Endometrial microvascular endothelial cells (primary cell): ENCODE measurements around the gene EOLA1. TPM values are rescaled to one million over a fixed set of nuclear protein-coding genes. Genes with fewer than 3 reads are reported as not detected.
"Not testable (repeated sequence)": the region's sequence is repeated elsewhere in the genome, so short reads cannot be mapped to it uniquely, and the experiment has no call there.

ENCODE experiments used
- in situ Hi-C: cut with HindIII; loops from 2 replicates; pipeline ENCODE4 v1.10.0; 2017; ENCODE audit warnings: low sequenced_read_pairs, low pct_unique_long_range_greater_than_20kb; ENCODE audit errors: inconsistent ontology term
- total RNA-seq: library from RNA; depleted of rRNA; stranded (reverse); fragments of >200 nt; gene quantifications from one replicate; pipeline ENCODE4 v1.2.3, GENCODE V29; 2015; ENCODE audit errors: inconsistent ontology term

Gene EOLA1
- total RNA-seq, 1 donor from 2014 or later: 5.7 TPM

- in situ Hi-C loops: no loop called here
Measured at GRCh38 chrX:149511081-149511480, 29.7 kb upstream of the EOLA1 start.

- in situ Hi-C loops: no loop called here
Measured at GRCh38 chrX:149512225-149512885, 28.5 kb upstream of the EOLA1 start.

GRCh38 chrX:149513825-149514428 is 26.9 kb upstream of the EOLA1 start:
- in situ Hi-C loops: no loop called here

- in situ Hi-C loops: no loop called here
Measured at GRCh38 chrX:149515954-149516602, 24.7 kb upstream of the EOLA1 start.

GRCh38 chrX:149516604-149517003 is 24.2 kb upstream of the EOLA1 start:
- in situ Hi-C loops: no loop called here

- in situ Hi-C loops: no loop called here
Measured at GRCh38 chrX:149517308-149517707, 23.5 kb upstream of the EOLA1 start.

- in situ Hi-C loops: no loop called here
Measured at GRCh38 chrX:149518236-149518635, 22.6 kb upstream of the EOLA1 start.

- in situ Hi-C loops: not testable (repeated sequence)
Measured at GRCh38 chrX:149520636-149521277, 20.1 kb upstream of the EOLA1 start.

- in situ Hi-C loops: no loop called here
Measured at GRCh38 chrX:149521438-149521837, 19.4 kb upstream of the EOLA1 start.

- in situ Hi-C loops: no loop called here
Measured at GRCh38 chrX:149522916-149523315, 17.9 kb upstream of the EOLA1 start.

- in situ Hi-C loops: not testable (repeated sequence)
Measured at GRCh38 chrX:149525389-149525788, 15.4 kb upstream of the EOLA1 start.

- in situ Hi-C loops: not testable (repeated sequence)
Measured at GRCh38 chrX:149525903-149526302, 14.9 kb upstream of the EOLA1 start.

- in situ Hi-C loops: not testable (repeated sequence)
Measured at GRCh38 chrX:149526318-149527033, 14.3 kb upstream of the EOLA1 start.

GRCh38 chrX:149527705-149528104 is 13.1 kb upstream of the EOLA1 start:
- in situ Hi-C loops: no loop called here

GRCh38 chrX:149528381-149528780 is 12.4 kb upstream of the EOLA1 start:
- in situ Hi-C loops: no loop called here

- in situ Hi-C loops: no loop called here
Measured at GRCh38 chrX:149531599-149531998, 9.2 kb upstream of the EOLA1 start.

- in situ Hi-C loops: not testable (repeated sequence)
Measured at GRCh38 chrX:149532868-149533267, 7.9 kb upstream of the EOLA1 start.

GRCh38 chrX:149533999-149534398 is 6.8 kb upstream of the EOLA1 start:
- in situ Hi-C loops: not testable (repeated sequence)

GRCh38 chrX:149534926-149535602 is 5.7 kb upstream of the EOLA1 start:
- in situ Hi-C loops: not testable (repeated sequence)
